Bronchial smooth muscle cell (primary cell): Measurements from ENCODE around the gene ATF1. TPM values are rescaled to one million over a fixed set of nuclear protein-coding genes. Genes with fewer than 3 reads are reported as not detected.

Source experiments
- total RNA-seq: library from RNA; depleted of rRNA; stranded (reverse); fragments of >200 nt; gene quantifications from 2 replicates; pipeline ENCODE4 v1.2.1, GENCODE V29; 2014

Gene ATF1
- total RNA-seq: 27.3 and 28.9 TPM in 2 replicates

DNA sequence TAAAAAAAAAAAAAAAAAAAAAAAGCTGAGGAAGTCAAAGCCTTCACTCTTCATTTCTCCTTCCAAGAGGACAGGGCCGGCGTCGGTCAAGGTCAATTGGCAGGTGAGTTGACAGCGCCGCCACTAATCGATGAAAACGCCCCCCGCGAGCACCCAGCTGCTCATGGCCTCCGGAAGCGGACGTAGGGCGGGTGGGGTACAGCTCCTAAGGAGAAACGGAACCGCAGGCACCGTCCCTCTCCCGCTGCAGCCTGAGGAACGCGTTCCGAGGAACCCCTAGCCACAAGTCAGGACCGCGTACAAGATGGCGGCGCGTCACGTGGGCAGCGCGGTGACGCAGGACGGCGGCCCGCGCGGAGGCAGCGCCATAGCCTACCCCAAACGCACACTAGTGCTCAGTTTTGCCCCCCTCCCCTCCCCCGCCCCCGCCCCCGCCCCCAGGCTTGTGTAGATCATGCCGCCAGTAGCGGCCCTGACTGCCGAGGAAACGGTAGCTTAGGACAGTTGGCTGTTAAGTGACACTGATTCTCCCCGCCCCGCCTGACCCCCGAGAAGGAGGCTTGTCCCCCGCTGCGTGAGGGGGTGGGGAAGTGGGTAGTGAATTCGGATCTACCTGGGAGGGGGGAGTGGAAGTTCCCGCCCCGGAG is at the start of gene ATF1:
Gene ATF1, plus strand, starts transcription at position 463 of the 647 bp plus-strand sequence. CDS start 16,045 bp downstream, outside the sequence.

DNA sequence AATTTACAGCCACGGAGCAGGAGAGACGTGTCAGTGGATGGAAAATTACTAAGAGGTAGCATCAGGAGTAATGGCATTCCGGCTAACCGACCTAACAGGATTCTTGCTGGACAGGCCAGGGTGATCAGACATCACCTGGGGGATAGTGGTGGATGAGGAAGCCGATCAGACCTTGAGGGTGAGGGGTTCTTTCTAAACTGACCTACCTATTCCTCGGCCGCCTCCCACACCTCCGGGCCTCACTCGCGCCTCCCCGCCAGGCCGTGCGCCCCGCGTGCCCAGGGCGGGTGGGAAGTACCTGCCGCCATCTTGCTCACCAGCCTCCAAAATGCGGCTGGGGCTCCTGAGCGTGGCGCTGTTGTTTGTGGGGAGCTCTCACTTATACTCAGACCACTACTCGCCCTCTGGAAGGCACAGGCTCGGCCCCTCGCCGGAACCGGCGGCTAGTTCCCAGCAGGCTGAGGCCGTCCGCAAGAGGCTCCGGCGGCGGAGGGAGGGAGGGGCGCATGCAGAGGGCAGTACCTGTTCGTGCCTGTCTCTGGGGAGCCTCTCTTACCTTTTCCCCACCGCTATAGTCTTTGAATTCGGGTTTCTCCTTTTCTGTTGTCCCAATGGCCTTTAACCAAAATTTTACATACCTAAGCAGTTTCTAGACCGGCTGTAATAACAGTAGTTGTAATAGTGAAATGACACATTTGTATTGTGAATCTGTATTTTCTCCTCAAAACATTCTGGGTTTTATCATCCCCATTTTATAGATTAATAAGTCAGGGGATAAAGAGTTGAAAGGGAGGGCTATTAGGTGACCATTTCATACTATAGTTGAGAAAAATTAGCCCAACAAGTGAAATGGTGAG is 79.0 kb downstream of the ATF1 start, which contains the start of gene TMPRSS12:
Gene TMPRSS12, plus strand, starts transcription at position 290 of the 857 bp plus-strand sequence. Its CDS starts 39 bp downstream, at position 329.

Other genes with a start within 250 kb of the ATF1 start
- gene TMPRSS12, start 78.8 kb downstream of the ATF1 start, total RNA-seq: not detected in 2 replicates
- gene HIGD1C, start 188.4 kb downstream of the ATF1 start, total RNA-seq: not detected in 2 replicates